ENCODE data around the gene MIEN1.
"Not testable (repeated sequence)": the region's sequence is repeated elsewhere in the genome, so short reads cannot be mapped to it uniquely, and the experiment has no call there.

Gene MIEN1

GRCh38 chr17:39730095-39730921 lies at the start of gene MIEN1:
TSS of gene MIEN1 (minus strand) at chr17:39730532. CDS start at chr17:39730495, 37 bp downstream.
- peak; percentile 28 for DNase-seq

DNA sequence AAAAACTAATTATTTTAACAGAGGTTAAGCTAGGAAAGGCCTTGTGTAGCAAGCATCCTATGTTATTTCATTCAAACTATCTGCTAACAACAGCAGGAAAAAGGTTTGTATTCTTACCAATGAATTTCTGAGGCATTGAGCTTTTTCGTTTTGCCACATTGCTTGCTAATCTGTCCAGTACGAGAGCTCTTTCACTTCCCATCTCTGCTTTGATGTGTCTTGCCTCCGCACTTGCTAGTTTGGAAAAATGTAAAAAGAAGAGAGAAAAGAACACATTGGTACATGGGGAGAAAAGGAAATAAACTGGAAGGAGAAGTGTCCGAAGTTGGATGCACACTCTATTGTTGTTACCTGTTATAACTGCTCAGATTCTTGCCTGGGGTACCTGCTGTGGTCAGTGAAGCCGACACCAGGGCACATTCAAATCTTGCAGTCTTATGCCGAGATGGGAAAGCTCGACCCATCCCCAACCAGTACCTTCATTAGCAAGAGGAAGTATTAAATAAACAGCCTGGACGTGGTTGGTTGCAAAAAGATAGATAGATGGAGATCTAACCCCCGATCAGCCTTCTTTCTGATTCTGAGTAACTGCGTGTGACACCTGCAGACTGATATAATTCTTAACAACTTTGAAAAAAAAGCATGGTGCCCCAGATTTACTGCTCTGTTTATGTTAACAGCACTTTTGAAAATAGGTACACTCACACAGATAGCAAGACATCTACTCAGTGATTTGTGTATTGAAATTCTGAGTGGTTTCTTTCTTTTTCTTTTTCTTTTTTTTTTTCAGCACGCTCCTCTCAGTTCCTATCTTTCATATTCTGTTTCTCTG lies 47.4 kb upstream of the MIEN1 start:
- DNase-seq: no peak

GRCh38 chr17:39776252-39776651 lies 45.9 kb upstream of the MIEN1 start:
- no peak for DNase-seq

DNA sequence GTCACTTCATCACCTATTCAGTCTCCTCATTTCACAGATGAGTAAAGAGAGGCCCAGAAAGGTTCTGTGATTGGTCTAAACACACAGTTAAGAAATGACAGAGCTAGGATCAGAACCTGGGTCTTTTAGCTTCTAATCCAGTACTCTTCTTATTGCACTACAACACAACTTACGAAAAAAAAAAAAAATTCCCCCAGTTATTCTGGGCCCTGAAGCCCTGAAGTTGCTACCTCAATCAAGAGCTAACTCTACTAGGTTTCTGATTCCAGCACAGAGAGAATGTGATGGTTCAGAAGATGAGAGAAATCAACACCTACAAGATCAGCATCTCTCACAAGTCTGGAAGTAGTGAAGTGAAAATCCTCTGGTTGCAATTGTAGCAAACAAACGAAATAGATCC lies 44.7 kb upstream of the MIEN1 start:
- DNase-seq: no peak

DNA sequence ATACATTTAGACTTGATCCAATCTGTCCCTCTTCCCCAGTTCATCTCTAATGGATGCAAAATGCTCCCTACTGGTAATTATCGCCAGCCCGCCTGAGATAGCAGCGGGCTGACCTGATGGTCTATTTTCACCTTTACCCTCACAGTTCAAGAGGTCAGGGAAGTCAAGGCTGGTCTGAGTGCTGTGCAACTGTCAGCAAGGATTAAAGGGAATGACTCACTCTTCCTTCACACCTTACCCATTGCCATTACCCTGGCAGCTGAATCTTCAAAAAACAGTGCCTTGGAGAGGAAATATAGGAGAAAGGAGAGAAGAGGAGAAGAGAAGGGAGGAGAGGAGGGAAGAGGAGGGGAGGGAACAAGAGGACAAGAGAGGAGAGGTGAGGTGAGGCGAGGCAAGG lies 43.7 kb upstream of the MIEN1 start:
- DNase-seq: no peak

DNA sequence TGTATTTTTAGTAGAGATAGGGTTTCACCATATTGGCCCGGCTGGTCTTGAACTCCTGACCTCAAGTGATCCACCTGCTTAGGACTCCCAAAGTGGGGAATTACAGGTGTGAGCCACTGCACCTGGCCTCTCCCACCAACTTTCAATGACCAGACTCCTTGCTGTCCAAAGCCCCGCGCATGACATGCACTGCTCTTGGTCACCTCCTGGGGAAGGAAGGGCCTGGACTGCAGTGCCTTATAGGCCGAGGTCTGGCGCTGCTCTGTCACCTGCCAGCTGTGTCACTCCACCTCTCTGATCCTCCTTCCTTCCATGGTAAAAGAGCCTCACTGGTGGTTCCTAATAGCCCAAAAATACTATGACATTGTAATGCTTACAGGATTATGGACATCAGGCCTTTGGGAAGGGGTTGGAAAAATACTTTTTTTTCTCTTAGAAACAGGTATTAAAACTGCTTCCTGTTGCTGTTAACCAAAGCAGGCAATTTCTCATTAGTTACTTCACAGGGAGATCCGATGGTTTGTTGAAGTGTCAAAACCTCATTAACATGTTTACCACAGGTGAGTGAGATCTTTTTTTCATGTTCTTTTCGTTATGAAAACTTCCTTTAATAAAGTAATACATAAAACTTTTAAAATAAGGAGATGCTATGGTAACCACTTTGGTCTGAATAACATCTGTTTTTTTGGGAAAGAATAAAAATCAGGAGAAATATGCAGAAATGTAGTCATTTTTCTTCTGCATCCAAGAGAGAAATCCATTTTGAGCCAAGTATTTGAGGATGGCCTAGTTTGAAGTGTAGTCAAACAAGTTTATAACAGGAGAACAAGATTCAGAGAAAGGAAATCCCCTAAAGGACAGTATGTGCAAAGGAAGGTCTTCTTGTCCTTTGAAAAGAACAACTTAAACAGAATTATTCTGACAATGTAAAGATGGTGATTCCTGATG lies 42.9 kb upstream of the MIEN1 start:
- DNase-seq: no peak

- DNase-seq: no peak
Observed at GRCh38 chr17:39772415-39772814, 42.1 kb upstream of the MIEN1 start.

- no peak for DNase-seq
Observed at GRCh38 chr17:39769974-39770587, 39.7 kb upstream of the MIEN1 start.

DNA sequence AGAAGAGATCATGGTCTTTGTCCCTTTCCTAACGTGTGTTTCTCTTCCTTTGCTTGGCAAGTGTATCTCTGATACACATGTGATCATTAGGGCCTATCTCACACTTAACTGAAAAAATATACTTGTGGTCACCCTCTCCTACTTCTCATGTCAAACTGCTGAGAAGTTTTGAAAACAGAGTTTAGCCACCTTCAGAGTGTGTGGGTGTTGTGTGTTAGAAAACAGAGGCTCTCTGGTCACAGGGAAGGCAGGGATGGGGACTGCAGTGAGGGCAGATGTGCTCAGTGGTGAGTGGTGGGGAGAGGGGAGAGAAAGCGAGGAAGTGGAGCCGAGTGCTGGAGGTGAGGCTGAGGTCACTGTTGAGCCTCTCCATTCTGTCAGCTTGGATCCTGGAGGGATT lies 36.8 kb upstream of the MIEN1 start:
- DNase-seq: no peak

- DNase-seq: no peak
Observed at GRCh38 chr17:39765766-39766165, 35.4 kb upstream of the MIEN1 start.

- no peak for DNase-seq
Observed at GRCh38 chr17:39765175-39765574, 34.8 kb upstream of the MIEN1 start.

GRCh38 chr17:39764171-39764570 lies 33.8 kb upstream of the MIEN1 start:
- not testable (repeated sequence) for DNase-seq

DNA sequence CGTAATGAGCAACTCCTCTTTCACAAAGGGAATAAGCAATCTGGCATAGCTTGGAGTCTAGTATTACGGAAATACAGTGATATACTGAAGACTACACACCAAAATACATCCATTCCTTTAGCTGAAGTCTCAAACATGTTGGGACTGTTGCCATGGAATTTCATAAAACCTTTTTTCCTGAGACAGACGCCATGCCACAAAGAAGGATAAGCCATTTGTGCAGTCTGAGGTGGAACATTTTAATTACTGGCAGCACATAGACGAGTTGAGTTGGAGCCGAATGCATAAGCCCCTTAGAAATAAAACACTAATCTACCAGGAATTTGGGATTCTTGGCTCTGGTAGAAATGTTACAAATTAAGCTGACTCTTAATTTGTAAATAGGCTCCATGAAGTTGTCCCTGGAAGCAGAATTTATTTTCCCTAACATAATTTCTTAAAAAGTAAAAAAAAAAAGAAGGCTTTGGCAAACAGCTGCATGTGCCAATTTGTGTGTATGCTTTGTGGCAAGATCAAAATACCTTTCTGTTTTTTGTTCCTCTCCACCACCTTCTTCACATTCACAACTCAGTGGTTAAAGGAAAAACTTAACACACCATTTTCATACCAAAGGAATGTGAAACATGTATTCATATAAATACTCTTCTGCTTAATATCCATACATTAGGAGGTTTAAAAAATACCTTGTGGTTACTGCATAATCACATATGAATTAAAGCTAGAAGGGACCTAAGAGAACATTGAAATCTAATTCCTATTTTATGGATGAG lies 32.9 kb upstream of the MIEN1 start:
- no peak for DNase-seq

DNA sequence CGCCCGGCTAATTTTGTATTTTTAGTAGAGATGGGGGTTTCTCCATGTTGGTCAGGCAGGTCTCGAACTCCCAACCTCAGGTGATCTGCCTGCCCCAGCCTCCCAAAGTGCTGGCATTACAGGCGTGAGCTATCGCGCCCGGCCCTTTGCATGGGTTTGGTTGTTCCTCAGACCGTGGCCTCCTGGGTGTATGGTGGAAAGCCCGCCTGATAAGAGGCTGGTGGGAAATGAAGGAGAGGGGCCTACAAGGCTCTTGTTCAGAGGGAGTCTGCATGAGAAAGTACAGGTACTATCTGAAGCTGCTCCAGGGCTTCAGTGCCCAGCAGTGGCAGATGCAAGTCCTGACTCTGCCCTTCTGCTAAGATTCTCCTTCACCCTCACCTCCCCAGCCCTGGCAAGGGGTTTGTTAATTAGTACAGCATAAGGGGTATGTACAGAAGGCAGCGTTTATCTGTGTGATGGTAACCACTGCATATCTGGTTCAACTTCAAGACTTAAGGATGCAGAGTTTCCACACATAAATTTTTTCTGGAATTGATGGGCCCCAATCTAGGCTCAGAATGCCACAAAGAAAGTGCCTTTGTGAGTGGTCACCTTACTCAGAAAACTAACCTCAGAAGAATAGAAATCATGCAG lies 31.6 kb upstream of the MIEN1 start:
- DNase-seq: no peak

- DNase-seq: no peak
Observed at GRCh38 chr17:39759204-39759603, 28.9 kb upstream of the MIEN1 start.

DNA sequence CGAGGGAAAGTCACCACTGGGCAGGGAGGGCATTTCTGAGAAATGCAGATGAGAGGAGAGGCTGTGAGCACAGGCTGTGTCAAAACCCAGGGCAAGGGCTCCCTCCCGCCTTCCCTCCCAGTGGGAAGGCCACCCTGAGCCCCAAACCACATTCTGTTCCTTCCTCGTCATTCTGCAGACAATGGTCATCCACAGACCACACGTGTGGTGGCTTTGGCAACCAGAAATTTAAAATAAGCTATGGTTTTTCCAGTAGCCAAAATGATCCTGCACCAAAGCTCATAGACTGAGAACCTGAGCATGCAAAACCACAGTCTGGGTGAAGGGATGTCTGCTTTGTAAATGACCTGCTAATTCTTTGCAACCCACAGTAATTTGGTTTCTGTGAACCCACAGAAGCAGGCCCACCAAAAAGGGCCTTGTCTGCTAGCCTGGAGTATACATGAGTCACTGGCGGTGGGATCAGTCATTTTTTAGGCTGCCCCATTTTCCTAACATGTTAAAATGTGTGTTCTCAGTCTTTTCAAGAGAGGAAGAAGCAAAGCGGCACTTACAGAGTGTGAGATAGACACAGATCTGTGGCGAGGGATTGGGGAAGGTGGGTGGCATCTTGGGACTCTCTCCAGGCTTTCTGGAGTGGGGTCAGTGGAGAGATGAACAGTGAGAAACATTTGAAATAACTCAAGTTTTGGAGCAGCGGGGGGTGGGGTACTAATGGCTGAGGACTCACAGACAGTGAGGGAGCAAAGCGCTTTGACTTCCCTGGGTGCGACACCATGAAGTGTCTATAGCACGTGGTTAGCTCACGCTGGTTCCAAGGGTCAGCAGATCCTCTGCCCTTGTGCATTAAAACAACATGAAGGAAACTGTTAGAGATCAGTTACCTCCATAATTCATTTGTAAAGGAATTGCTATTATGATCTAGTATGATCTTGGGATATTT lies 27.9 kb upstream of the MIEN1 start:
- no peak for DNase-seq

GRCh38 chr17:39757176-39757662 lies 26.9 kb upstream of the MIEN1 start:
- no peak for DNase-seq

- DNase-seq: no peak
Observed at GRCh38 chr17:39756380-39757079, 26.2 kb upstream of the MIEN1 start.
